ENCODE results near the gene ATP5F1E. TPM values are rescaled to one million over a fixed set of nuclear protein-coding genes. Genes with fewer than 3 reads are reported as not detected.

The ATP5F1E gene
- total and polyA plus RNA-seq, 9 of the 15 experiments (the other 6 are each of a cell fraction or from before 2014, with no cell fraction given) = 60.3 to 162 (median 113) TPM

GRCh38 chr20:59006864-59007664, 25.1 kb downstream of the ATP5F1E start, which contains the start of gene CTSZ (continued):
- TF ChIP-seq, protein P1, sequence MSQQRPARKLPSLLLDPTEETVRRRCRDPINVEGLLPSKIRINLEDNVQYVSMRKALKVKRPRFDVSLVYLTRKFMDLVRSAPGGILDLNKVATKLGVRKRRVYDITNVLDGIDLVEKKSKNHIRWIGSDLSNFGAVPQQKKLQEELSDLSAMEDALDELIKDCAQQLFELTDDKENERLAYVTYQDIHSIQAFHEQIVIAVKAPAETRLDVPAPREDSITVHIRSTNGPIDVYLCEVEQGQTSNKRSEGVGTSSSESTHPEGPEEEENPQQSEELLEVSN (IDR thresholded peaks at IDR 0.05; ENCODE audit: borderline replicate concordance in 1 of 2, extremely low read depth in 1 of 2, insufficient read depth in 1 of 2, insufficient read length in 1 of 2, low read depth in 1 of 2, low read length in 1 of 2, poor library complexity in 1 of 2, severe bottlenecking in 1 of 2) = peak; percentile 13 to 74
- TF ChIP-seq ZNF589 (CRISPR knock-in tag; IDR thresholded peaks at IDR 0.05; ENCODE audit: low read depth) (no peak), GATAD2B (IDR thresholded peaks at IDR 0.05; ENCODE audit: borderline replicate concordance) (peak; percentile 84; the same call in 1 of the 2 replicates), TCFL5 (CRISPR knock-in tag; conservative IDR thresholded peaks at IDR 0.05) (no peak), FOXP1 (CRISPR knock-in tag; IDR thresholded peaks at IDR 0.05) (0 out of 2 replicates have a peak, but pooled peaks have one; percentile 35), NEUROD1 (IDR thresholded peaks at IDR 0.05; ENCODE audit: borderline replicate concordance, low read depth, low read length, partially characterized antibody) (peak; percentile 25), RBM22 (IDR thresholded peaks at IDR 0.05; ENCODE audit: low read depth, low read length, poor library complexity, severe bottlenecking) (peak; percentile 100)
